GM23248 (cell line): ENCODE data around the gene CAMKMT. TPM values are rescaled to one million over a fixed set of nuclear protein-coding genes. Genes with fewer than 3 reads are reported as not detected.

ENCODE experiments used
- DNase-seq: peaks from one replicate; pipeline ENCODE4 v3.0.0-alpha.2; 2015
- H2AFZ ChIP-seq: fragments of 200-600 bp; sonication (generic); 2 replicates; pipeline ENCODE4 v1.6.1; 2016; ENCODE audit warnings: antibody characterized with exemption
- H3F3A ChIP-seq: fragments of 200-600 bp; sonication (generic); 2 replicates; pipeline ENCODE4 v1.6.1; 2016; ENCODE audit warnings: mild to moderate bottlenecking, antibody characterized with exemption, mixed run types; ENCODE audit not compliant: insufficient read depth
- H3K27ac ChIP-seq: fragments of 200-600 bp; sonication (generic); 2 replicates; pipeline ENCODE4 v1.5.1; 2016; ENCODE audit warnings: mild to moderate bottlenecking
- H3K27me3 ChIP-seq: fragments of 200-600 bp; sonication (generic); replicated peaks from 2 replicates; pipeline ENCODE4 v1.6.1; 2016; ENCODE audit warnings: mild to moderate bottlenecking; ENCODE audit not compliant: insufficient read depth
- H3K36me3 ChIP-seq: fragments of 200-600 bp; sonication (generic); 2 replicates; pipeline ENCODE4 v1.6.1; 2016; ENCODE audit warnings: low read depth, mild to moderate bottlenecking
- H3K4me1 ChIP-seq: fragments of 200-600 bp; sonication (generic); 2 replicates; pipeline ENCODE4 v1.6.1; 2016; ENCODE audit warnings: mild to moderate bottlenecking; ENCODE audit not compliant: insufficient read depth
- H3K4me2 ChIP-seq: fragments of 200-600 bp; sonication (generic); one replicate; pipeline ENCODE4 v1.6.1; 2016; ENCODE audit warnings: mild to moderate bottlenecking; ENCODE audit not compliant: unreplicated experiment
- H3K4me3 ChIP-seq: fragments of 200-600 bp; sonication (generic); 2 replicates; pipeline ENCODE4 v1.5.1; 2016; ENCODE audit warnings: mild to moderate bottlenecking
- H3K79me2 ChIP-seq: fragments of 200-600 bp; sonication (generic); 2 replicates; pipeline ENCODE4 v1.6.1; 2016; ENCODE audit warnings: mild to moderate bottlenecking; ENCODE audit not compliant: insufficient read depth
- H3K9ac ChIP-seq: fragments of 200-600 bp; sonication (generic); 2 replicates; pipeline ENCODE4 v1.6.1; 2016; ENCODE audit warnings: mild to moderate bottlenecking
- H3K9me2 ChIP-seq: fragments of 200-600 bp; sonication (generic); 2 replicates; pipeline ENCODE4 v1.6.1; 2016; ENCODE audit warnings: mixed run types, mild to moderate bottlenecking, moderate library complexity; ENCODE audit not compliant: insufficient read depth
- H3K9me3 ChIP-seq: fragments of 200-600 bp; sonication (generic); one replicate; pipeline ENCODE4 v1.6.1; 2017; ENCODE audit warnings: low read depth
- H4K20me1 ChIP-seq: fragments of 200-600 bp; sonication (generic); 2 replicates; pipeline ENCODE4 v1.6.0; 2016; ENCODE audit not compliant: insufficient read depth
- EZH2 ChIP-seq: fragments of 200-600 bp; sonication (generic); IDR thresholded peaks from 2 replicates; pipeline ENCODE4 v1.6.1; 2018; ENCODE audit warnings: antibody characterized with exemption, mild to moderate bottlenecking; ENCODE audit not compliant: insufficient read depth, poor library complexity, severe bottlenecking
- EZH2phosphoT487 ChIP-seq: fragments of 200-600 bp; sonication (generic); IDR thresholded peaks from 2 replicates; pipeline ENCODE4 v1.6.1; 2018; ENCODE audit warnings: antibody characterized with exemption, moderate library complexity, mild to moderate bottlenecking, low read depth; ENCODE audit not compliant: insufficient read depth
- WGBS, 2 experiments: methylation state at CpG; one replicate each; pipeline ENCODE4 v1.1.6; 2015 to 2017; ENCODE audit warnings: low lambda C conversion rate in 2 of 2, low coverage in 1 of 2; ENCODE audit errors: missing lambda C conversion rate in 2 of 2; 5-methylcytosine and 5-hydroxymethylcytosine counted together
- in situ Hi-C: fragments of 300-500 bp; cut with MboI; formaldehyde crosslinking; loops from 2 replicates; pipeline ENCODE4 v1.15.0; 2020
- polyA plus RNA-seq: library from polyadenylated mRNA; unstranded; fragments of >200 nt; fragmentation: Nextera tagmentation; extraction: Ambion mirVana; gene quantifications from 2 replicates; pipeline ENCODE4 v1.2.1, GENCODE V29; 2016
- total RNA-seq: library from RNA; depleted of rRNA; stranded (reverse); fragments of >200 nt; shearing (Covaris generic); gene quantifications from 2 replicates; pipeline ENCODE4 v1.2.3, GENCODE V29; 2014

CAMKMT gene
- total and polyA plus RNA-seq, 2 experiments from 2014 or later: 3.1 to 6.9 TPM

DNA sequence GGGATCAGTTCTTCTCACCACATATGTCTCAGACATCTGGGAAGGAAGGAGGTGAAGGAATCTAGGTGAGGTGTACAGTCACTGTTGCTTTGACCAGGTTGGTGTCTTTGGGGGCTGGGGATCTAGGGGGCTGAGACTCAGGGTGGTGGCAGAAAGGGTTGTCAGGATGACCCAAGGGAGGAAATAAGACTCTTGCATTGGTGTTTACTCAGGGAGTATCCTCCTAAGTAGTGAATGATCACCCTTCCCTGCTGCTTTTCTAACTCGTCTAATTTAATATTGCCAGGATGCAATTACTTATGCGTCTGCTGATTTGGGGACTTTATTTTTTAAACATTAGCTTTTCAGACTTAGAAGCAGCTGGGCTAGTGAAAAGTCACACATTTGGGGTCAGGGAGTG is 451.9 kb downstream of the CAMKMT start:
- no peak for DNase-seq
- Histone ChIP-seq H2AFZ (no peak overlapping the region), H3K4me2 (no peak overlapping the region), H3K9me2 (no peaks in the 10 kb centered on the region), H3K36me3 (no peaks in the 10 kb centered on the region), H3F3A (no peaks in the 10 kb centered on the region), H3K4me3 (no peak overlapping the region), H3K4me1 (no peaks in the 10 kb centered on the region), H3K9me3 (no peaks in the 10 kb centered on the region), H4K20me1 (no peaks in the 10 kb centered on the region), H3K79me2 (no peaks in the 10 kb centered on the region), H3K27ac (no peak overlapping the region), H3K9ac (no peak overlapping the region), H3K27me3 (peaks cover 40% of the 10 kb centered on the region)
- in situ Hi-C loops: no loop called here
- WGBS, 2 experiments: 67 to 79% methylated on average over 2 of the region's 2 CpGs
- no peak for TF ChIP-seq EZH2phosphoT487
- no peak for TF ChIP-seq EZH2

DNA sequence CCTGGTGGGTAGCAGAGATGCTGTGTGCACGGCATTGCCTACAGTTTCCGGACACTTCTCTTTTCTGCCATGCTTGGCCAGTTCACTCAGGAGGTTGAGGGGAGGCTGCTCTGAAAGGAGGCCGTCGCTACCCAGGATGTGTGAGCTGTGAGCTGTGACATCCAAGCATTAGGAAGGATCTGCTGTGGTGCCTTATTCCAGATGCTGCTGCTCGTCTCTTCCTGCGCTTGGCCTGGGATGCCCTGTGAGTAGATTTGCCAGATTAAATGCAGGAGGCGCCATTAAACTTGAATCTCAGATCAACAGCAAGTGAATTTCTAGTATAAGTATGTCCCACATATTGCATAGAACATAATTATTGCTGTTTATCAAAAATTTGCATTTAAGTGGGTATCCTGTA is 455.5 kb downstream of the CAMKMT start:
- in situ Hi-C loops: no loop called here
- Histone ChIP-seq H3K4me3 (no peak overlapping the region), H3K9ac (no peak overlapping the region), H4K20me1 (no peaks in the 10 kb centered on the region), H3K79me2 (no peaks in the 10 kb centered on the region), H3K27ac (no peak overlapping the region), H3K36me3 (no peaks in the 10 kb centered on the region), H3K4me2 (no peak overlapping the region), H2AFZ (no peak overlapping the region), H3F3A (no peaks in the 10 kb centered on the region), H3K9me3 (no peaks in the 10 kb centered on the region), H3K27me3 (peaks cover 40% of the 10 kb centered on the region), H3K4me1 (no peaks in the 10 kb centered on the region), H3K9me2 (no peaks in the 10 kb centered on the region)
- WGBS, 2 experiments: 39 to 43% methylated on average over 7 of the region's 7 CpGs
- DNase-seq: no peak
- TF ChIP-seq EZH2 (no peak), EZH2phosphoT487 (no peak)

DNA sequence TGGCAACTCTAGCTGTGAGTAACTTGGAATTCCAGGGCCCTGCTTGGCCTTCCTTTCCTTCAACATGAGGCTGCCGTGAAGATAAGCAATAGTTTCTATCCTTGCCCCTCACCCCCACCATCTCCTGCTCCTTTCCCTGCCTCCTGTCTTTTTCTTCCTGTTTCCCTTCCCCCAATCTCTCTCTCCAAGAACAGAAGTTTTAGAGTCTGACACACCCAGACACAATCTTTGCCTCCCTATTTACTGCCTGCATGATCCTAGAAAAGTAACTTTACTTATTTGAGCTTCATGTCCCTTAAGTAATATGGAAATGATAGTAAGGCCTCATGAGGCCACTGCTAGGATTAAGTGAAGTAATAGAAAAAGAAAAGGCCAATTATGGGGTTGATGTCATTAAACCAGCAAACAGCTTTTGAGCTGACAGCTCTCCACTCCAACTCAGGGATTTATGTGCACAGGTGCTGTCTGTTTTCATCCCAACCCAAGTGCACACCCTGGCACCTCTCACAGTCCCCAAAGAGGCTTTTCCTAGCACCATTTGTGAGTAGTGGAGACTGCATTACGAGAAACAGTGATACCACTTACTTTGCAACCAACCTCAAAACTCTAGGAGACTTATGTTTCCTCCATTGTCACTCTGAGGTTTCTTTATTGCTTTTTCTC is 456.1 kb downstream of the CAMKMT start:
- no peak overlapping the region for H3K27ac ChIP-seq
- no peaks in the 10 kb centered on the region for H3K36me3 ChIP-seq
- H3K27me3 ChIP-seq: peaks cover 40% of the 10 kb centered on the region
- WGBS, 2 experiments: 24 to 27% methylated on average over 2 of the region's 2 CpGs
- no peaks in the 10 kb centered on the region for H3K9me2 ChIP-seq
- DNase-seq: no peak
- no peaks in the 10 kb centered on the region for H3K4me1 ChIP-seq
- no peaks in the 10 kb centered on the region for H4K20me1 ChIP-seq
- H3K9me3 ChIP-seq: no peaks in the 10 kb centered on the region
- H3K79me2 ChIP-seq: no peaks in the 10 kb centered on the region
- H3F3A ChIP-seq: no peaks in the 10 kb centered on the region
- in situ Hi-C loops: no loop called here
- H2AFZ ChIP-seq: no peak overlapping the region
- no peak overlapping the region for H3K9ac ChIP-seq
- H3K4me2 ChIP-seq: no peak overlapping the region
- no peak for TF ChIP-seq EZH2
- TF ChIP-seq EZH2phosphoT487: no peak
- no peak overlapping the region for H3K4me3 ChIP-seq

DNA sequence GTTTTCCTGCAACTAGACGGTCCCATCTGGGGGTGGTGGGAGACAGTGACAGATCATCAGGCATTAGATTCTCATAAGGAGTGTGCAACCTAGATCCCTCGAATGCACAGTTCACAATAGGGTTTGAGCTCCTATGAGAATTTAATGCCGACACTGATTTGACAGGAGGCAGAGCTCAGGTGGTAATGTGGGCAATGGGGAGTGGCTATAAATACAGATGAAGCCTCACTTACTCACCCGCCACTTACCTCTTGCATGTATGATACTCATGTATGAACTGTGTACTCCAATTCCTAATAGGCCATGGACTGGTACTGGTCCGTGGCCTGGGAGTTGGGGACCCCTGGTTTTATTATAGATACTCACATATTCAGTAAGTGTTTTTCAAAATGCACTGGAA is 457.3 kb downstream of the CAMKMT start:
- H3K27me3 ChIP-seq: peaks cover 36% of the 10 kb centered on the region
- H3K4me1 ChIP-seq: no peaks in the 10 kb centered on the region
- TF ChIP-seq EZH2phosphoT487 (no peak), EZH2 (no peak)
- H3K9me2 ChIP-seq: no peaks in the 10 kb centered on the region
- in situ Hi-C loops: no loop called here
- H3K4me2 ChIP-seq: no peak overlapping the region
- H4K20me1 ChIP-seq: no peaks in the 10 kb centered on the region
- no peak overlapping the region for H3K9ac ChIP-seq
- no peak overlapping the region for H3K4me3 ChIP-seq
- no peak for DNase-seq
- no peaks in the 10 kb centered on the region for H3K36me3 ChIP-seq
- H2AFZ ChIP-seq: no peak overlapping the region
- H3K79me2 ChIP-seq: no peaks in the 10 kb centered on the region
- H3K27ac ChIP-seq: no peak overlapping the region
- no peaks in the 10 kb centered on the region for H3K9me3 ChIP-seq
- WGBS, 2 experiments: 45 to 49% methylated on average over 5 of the region's 5 CpGs
- H3F3A ChIP-seq: no peaks in the 10 kb centered on the region

DNA sequence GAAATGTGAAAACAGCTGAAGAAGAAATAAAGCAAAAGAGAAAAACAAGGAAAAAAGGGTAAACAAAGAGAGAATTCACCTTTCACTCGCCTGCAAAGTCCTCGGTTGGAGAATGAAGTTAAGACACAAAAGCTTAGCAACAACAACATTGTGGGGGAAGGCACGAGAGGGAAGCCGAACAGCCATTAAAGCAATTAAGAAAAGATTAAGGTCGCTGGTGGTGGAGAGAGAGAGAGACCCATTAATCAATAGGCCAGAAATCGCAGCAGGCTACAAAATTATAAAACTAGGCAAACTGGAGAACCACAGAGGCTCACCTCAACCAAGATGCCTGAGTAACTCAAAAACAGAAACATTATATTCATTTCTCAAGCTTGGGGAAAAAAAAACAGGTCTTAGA is 459.8 kb downstream of the CAMKMT start:
- H3K9me2 ChIP-seq: no peaks in the 10 kb centered on the region
- H3K4me1 ChIP-seq: no peaks in the 10 kb centered on the region
- no peaks in the 10 kb centered on the region for H3K36me3 ChIP-seq
- H3K4me3 ChIP-seq: no peak overlapping the region
- WGBS, 2 experiments: 31 to 32% methylated on average over 6 of the region's 6 CpGs
- no peak overlapping the region for H3K4me2 ChIP-seq
- H3F3A ChIP-seq: no peaks in the 10 kb centered on the region
- no peak for TF ChIP-seq EZH2phosphoT487
- TF ChIP-seq EZH2: no peak
- no peak for DNase-seq
- peaks cover 36% of the 10 kb centered on the region for H3K27me3 ChIP-seq
- H3K27ac ChIP-seq: no peak overlapping the region
- H4K20me1 ChIP-seq: no peaks in the 10 kb centered on the region
- in situ Hi-C loops: no loop called here
- no peak overlapping the region for H2AFZ ChIP-seq
- no peaks in the 10 kb centered on the region for H3K79me2 ChIP-seq
- H3K9me3 ChIP-seq: no peaks in the 10 kb centered on the region
- no peak overlapping the region for H3K9ac ChIP-seq
